Natural killer cell treated with Interleukin-12 subunit alpha and Interleukin-12 subunit beta and Interleukin-15 and Interleukin-18, amount 100 ng/mL, for 72 hours (primary cell): ENCODE measurements around the gene CCNI. TPM values are rescaled to one million over a fixed set of nuclear protein-coding genes. Genes with fewer than 3 reads are reported as not detected.
A peak's percentile ranks its signal among the peaks of the same experiment; 100 is the strongest.
"Not testable (repeated sequence)": the region's sequence is repeated elsewhere in the genome, so short reads cannot be mapped to it uniquely, and the experiment has no call there.

Experiments used
- ATAC-seq, 2 donors: fragments of 150-1000 bp; cut with Tn5 transposase in 1 of 2; sonication (Bioruptor Pico), chemical (Tn5 transposase) in 1 of 2; 2 replicates each; pipeline ENCODE4 v1.10.0; 2021
- DNase-seq: peaks from one replicate; pipeline ENCODE4 v3.0.0; 2022; ENCODE audit warnings: low spot score
- H3K27ac Mint-ChIP-seq, 2 donors: 1 replicate in 1 of 2; 2 replicates in 1 of 2; pipeline ENCODE4 v1.8.0; 2022; ENCODE audit warnings: mixed read lengths in 2 of 2, mild to moderate bottlenecking in 1 of 2, moderate library complexity in 1 of 2
- H3K27me3 Mint-ChIP-seq, 2 donors: 1 replicate in 1 of 2; 2 replicates in 1 of 2; pipeline ENCODE4 v1.8.0; 2022; ENCODE audit warnings: mixed read lengths in 2 of 2
- H3K36me3 Mint-ChIP-seq: one replicate; pipeline ENCODE4 v1.8.0; 2022; ENCODE audit warnings: mixed read lengths
- H3K4me1 Mint-ChIP-seq, 2 donors: 1 replicate in 1 of 2; 2 replicates in 1 of 2; pipeline ENCODE4 v1.8.0; 2022; ENCODE audit warnings: low read depth in 2 of 2, mixed read lengths in 2 of 2, mild to moderate bottlenecking in 1 of 2
- H3K4me3 Mint-ChIP-seq: one replicate; pipeline ENCODE4 v1.8.0; 2022; ENCODE audit warnings: mixed read lengths
- H3K9me3 Mint-ChIP-seq: 2 replicates; pipeline ENCODE4 v1.8.0; 2022; ENCODE audit warnings: mixed read lengths
- total RNA-seq, 2 donors: library from RNA; stranded (reverse); gene quantifications; one replicate each; pipeline ENCODE4 v1.2.3, GENCODE V29; 2022

The CCNI gene
- total RNA-seq, 2 donors from 2014 or later, result 152 to 164 TPM

GRCh38 chr4:77040854-77041725, 34.7 kb downstream of the CCNI start:
- ATAC-seq (no peak), DNase-seq (no peak)
- Mint-ChIP-seq H3K27ac (no peak overlapping the region), H3K9me3 (no peaks in the 10 kb centered on the region), H3K4me3 (no peak overlapping the region), H3K27me3 (no peaks in the 10 kb centered on the region), H3K4me1 (peaks cover 2 to 6% of the 10 kb centered on the region in 2 donors), H3K36me3 (peaks cover 13% of the 10 kb centered on the region)

GRCh38 chr4:77040270-77040669, 35.5 kb downstream of the CCNI start:
- H3K4me3 Mint-ChIP-seq, result no peak overlapping the region
- no peaks in the 10 kb centered on the region for H3K9me3 Mint-ChIP-seq
- peaks cover 19% of the 10 kb centered on the region for H3K36me3 Mint-ChIP-seq
- no peak overlapping the region for H3K27ac Mint-ChIP-seq
- peaks cover 2 to 6% of the 10 kb centered on the region in 2 donors for H3K4me1 Mint-ChIP-seq
- DNase-seq (no peak), ATAC-seq (no peak)
- H3K27me3 Mint-ChIP-seq, result no peaks in the 10 kb centered on the region

- peaks cover 22% of the 10 kb centered on the region for H3K36me3 Mint-ChIP-seq
- no peak overlapping the region for H3K27ac Mint-ChIP-seq
- DNase-seq, result no peak
- H3K4me3 Mint-ChIP-seq, result no peak overlapping the region
- peaks cover 2 to 6% of the 10 kb centered on the region in 2 donors for H3K4me1 Mint-ChIP-seq
- H3K27me3 Mint-ChIP-seq, result no peaks in the 10 kb centered on the region
- no peak for ATAC-seq
- no peaks in the 10 kb centered on the region for H3K9me3 Mint-ChIP-seq
Measured at GRCh38 chr4:77039796-77040195, 36.0 kb downstream of the CCNI start.

- H3K9me3 Mint-ChIP-seq, result no peaks in the 10 kb centered on the region
- H3K36me3 Mint-ChIP-seq, result peaks cover 24% of the 10 kb centered on the region
- H3K27me3 Mint-ChIP-seq, result no peaks in the 10 kb centered on the region
- H3K4me3 Mint-ChIP-seq, result no peak overlapping the region
- H3K4me1 Mint-ChIP-seq, result no peaks in the 10 kb centered on the region
- no peak for DNase-seq
- no peak for ATAC-seq
- no peak overlapping the region for H3K27ac Mint-ChIP-seq
Measured at GRCh38 chr4:77037736-77038135, 38.1 kb downstream of the CCNI start.

GRCh38 chr4:77037168-77037567, 38.6 kb downstream of the CCNI start:
- H3K9me3 Mint-ChIP-seq, H3K27ac Mint-ChIP-seq, ATAC-seq, H3K27me3 Mint-ChIP-seq, DNase-seq, H3K4me1 Mint-ChIP-seq, H3K4me3 Mint-ChIP-seq: not testable (repeated sequence)
- H3K36me3 Mint-ChIP-seq, result peaks cover 24% of the 10 kb centered on the region

- no peaks in the 10 kb centered on the region for H3K9me3 Mint-ChIP-seq
- no peak for ATAC-seq
- H3K27me3 Mint-ChIP-seq, result no peaks in the 10 kb centered on the region
Measured at GRCh38 chr4:77036206-77036605, 39.6 kb downstream of the CCNI start.

GRCh38 chr4:77035153-77035552, 40.6 kb downstream of the CCNI start:
- H3K36me3 Mint-ChIP-seq, result peaks cover 24% of the 10 kb centered on the region
- ATAC-seq, result no peak

More at GRCh38 chr4:77036206-77036605, 39.6 kb downstream of the CCNI start:
- Mint-ChIP-seq H3K36me3 (peaks cover 24% of the 10 kb centered on the region), H3K4me1 (peaks cover 8 to 14% of the 10 kb centered on the region in 2 donors), H3K4me3 (no peak overlapping the region), H3K27ac (no peak overlapping the region)
- no peak for DNase-seq

GRCh38 chr4:77031544-77031943, 44.2 kb downstream of the CCNI start:
- no peaks in the 10 kb centered on the region for H3K9me3 Mint-ChIP-seq
- H3K27me3 Mint-ChIP-seq, result no peaks in the 10 kb centered on the region
- peaks cover 19% of the 10 kb centered on the region for H3K36me3 Mint-ChIP-seq
- DNase-seq, result no peak
- ATAC-seq, result peak; percentile 69 to 89
- peaks cover 12 to 31% of the 10 kb centered on the region in 2 donors for H3K4me1 Mint-ChIP-seq
- H3K27ac Mint-ChIP-seq, result peak overlapping the region; percentile 2 to 41
- peak overlapping the region; percentile 31 for H3K4me3 Mint-ChIP-seq

More at GRCh38 chr4:77035153-77035552, 40.6 kb downstream of the CCNI start:
- Mint-ChIP-seq H3K27me3 (no peaks in the 10 kb centered on the region), H3K4me3 (no peak overlapping the region), H3K9me3 (no peaks in the 10 kb centered on the region), H3K4me1 (peaks cover 12 to 21% of the 10 kb centered on the region in 2 donors), H3K27ac (no peak overlapping the region)
- DNase-seq, result no peak

- ATAC-seq, H3K4me3 Mint-ChIP-seq, DNase-seq, H3K27me3 Mint-ChIP-seq, H3K9me3 Mint-ChIP-seq: not testable (repeated sequence)
- Mint-ChIP-seq H3K27ac (peak overlapping the region in 1 of 2 donors; percentile 39), H3K4me1 (peaks cover 18 to 43% of the 10 kb centered on the region in 2 donors), H3K36me3 (peaks cover 19% of the 10 kb centered on the region)
Measured at GRCh38 chr4:77029757-77030156, 46.0 kb downstream of the CCNI start.

- no peak overlapping the region for H3K4me3 Mint-ChIP-seq
- H3K27ac Mint-ChIP-seq, result no peak overlapping the region
- H3K27me3 Mint-ChIP-seq, result no peaks in the 10 kb centered on the region
- no peaks in the 10 kb centered on the region for H3K9me3 Mint-ChIP-seq
- peak in 1 of 2 donors; percentile 39 for ATAC-seq
- H3K36me3 Mint-ChIP-seq, result peaks cover 21% of the 10 kb centered on the region
- H3K4me1 Mint-ChIP-seq, result peaks cover 21 to 47% of the 10 kb centered on the region in 2 donors
- DNase-seq, result no peak
Measured at GRCh38 chr4:77028246-77028645, 47.5 kb downstream of the CCNI start.

- Mint-ChIP-seq H3K27ac (peak overlapping the region in 1 of 2 donors; percentile 38), H3K27me3 (no peaks in the 10 kb centered on the region), H3K4me3 (peak overlapping the region; percentile 51), H3K36me3 (peaks cover 21% of the 10 kb centered on the region), H3K4me1 (peaks cover 13 to 35% of the 10 kb centered on the region in 2 donors), H3K9me3 (no peaks in the 10 kb centered on the region)
- ATAC-seq (no peak), DNase-seq (no peak)
Measured at GRCh38 chr4:77026322-77026704, 49.5 kb downstream of the CCNI start.

GRCh38 chr4:77025643-77026321, 50.0 kb downstream of the CCNI start:
- peak; percentile 85 to 95 for ATAC-seq
- Mint-ChIP-seq H3K27me3 (no peaks in the 10 kb centered on the region), H3K36me3 (peaks cover 24% of the 10 kb centered on the region), H3K27ac (peak overlapping the region in 1 of 2 donors; percentile 38), H3K4me1 (peaks cover 13 to 31% of the 10 kb centered on the region in 2 donors), H3K4me3 (peak overlapping the region; percentile 51), H3K9me3 (no peaks in the 10 kb centered on the region)
- no peak for DNase-seq

GRCh38 chr4:77023920-77024319, 51.9 kb downstream of the CCNI start:
- Mint-ChIP-seq H3K36me3 (peaks cover 31% of the 10 kb centered on the region), H3K9me3 (no peaks in the 10 kb centered on the region), H3K27ac (no peak overlapping the region), H3K4me3 (no peak overlapping the region), H3K4me1 (peaks cover 9 to 27% of the 10 kb centered on the region in 2 donors), H3K27me3 (no peaks in the 10 kb centered on the region)
- ATAC-seq (no peak), DNase-seq (no peak)
